ENCODE results near the gene ERAP2.

ERAP2 gene

DNA sequence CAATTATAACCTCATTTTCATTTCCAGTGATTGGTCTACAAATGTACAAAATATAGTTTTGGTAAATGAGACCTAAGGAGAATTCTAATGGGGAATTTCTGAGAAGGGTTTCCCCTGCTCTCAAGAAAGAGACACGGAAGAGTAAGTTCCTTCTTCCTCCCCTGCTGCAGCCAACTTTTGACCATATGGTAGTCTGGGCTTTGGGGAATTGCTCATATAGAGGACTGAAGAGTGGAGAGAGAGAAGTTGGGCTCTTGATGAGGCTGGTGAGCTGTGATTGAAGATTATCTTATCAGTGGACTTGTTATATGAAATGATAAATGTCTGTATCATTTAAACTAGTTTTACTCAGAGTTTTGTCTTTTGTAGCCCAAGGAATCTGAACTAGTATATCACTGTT, 55.3 kb downstream of the ERAP2 start:
- no peak for DNase-seq (ENCODE audit: low spot score)
- TF ChIP-seq, protein P1, sequence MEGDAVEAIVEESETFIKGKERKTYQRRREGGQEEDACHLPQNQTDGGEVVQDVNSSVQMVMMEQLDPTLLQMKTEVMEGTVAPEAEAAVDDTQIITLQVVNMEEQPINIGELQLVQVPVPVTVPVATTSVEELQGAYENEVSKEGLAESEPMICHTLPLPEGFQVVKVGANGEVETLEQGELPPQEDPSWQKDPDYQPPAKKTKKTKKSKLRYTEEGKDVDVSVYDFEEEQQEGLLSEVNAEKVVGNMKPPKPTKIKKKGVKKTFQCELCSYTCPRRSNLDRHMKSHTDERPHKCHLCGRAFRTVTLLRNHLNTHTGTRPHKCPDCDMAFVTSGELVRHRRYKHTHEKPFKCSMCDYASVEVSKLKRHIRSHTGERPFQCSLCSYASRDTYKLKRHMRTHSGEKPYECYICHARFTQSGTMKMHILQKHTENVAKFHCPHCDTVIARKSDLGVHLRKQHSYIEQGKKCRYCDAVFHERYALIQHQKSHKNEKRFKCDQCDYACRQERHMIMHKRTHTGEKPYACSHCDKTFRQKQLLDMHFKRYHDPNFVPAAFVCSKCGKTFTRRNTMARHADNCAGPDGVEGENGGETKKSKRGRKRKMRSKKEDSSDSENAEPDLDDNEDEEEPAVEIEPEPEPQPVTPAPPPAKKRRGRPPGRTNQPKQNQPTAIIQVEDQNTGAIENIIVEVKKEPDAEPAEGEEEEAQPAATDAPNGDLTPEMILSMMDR (conservative IDR thresholded peaks at IDR 0.05; ENCODE audit: low read depth) = no peak
- CTCF ChIA-PET = no interaction called here
- no peak overlapping the region for H3K27ac ChIP-seq
- POLR2A ChIA-PET (ENCODE audit: low non-redundant PET) = no interaction called here

DNA sequence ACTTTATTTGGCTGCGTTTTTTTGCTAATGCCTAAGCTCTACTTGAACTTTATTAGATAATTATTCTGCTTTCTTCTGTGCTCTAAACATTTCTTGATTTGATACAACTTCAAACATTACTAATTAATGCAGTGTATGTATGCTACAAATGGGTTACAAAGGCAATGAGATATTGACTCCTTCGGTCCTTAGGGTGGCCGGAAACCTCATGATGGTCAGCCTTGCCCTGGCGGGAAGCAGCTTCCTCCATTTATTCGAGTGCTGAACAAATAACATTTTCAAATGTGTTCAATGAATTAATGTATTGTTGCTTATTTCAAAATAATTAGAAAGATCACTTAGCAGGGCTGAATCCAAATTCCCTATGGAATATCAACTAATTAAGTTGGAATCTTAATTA, 55.7 kb downstream of the ERAP2 start:
- ChIA-PET POLR2A (ENCODE audit: low non-redundant PET) (no interaction called here), CTCF (no interaction called here)
- DNase-seq (ENCODE audit: low spot score) = no peak
- TF ChIP-seq, protein P1 (conservative IDR thresholded peaks at IDR 0.05; ENCODE audit: low read depth) = no peak
- no peak overlapping the region for H3K27ac ChIP-seq

- peak; percentile 15 for DNase-seq (ENCODE audit: low spot score)
- H3K27ac ChIP-seq = peak overlapping the region; percentile 99
- CTCF ChIA-PET = interaction anchor here (0.6 kb wide), 1 partner anchor 888 kb away, joined by 3 read pairs; no protein-coding TSS in a partner anchor
- TF ChIP-seq, protein P1 (conservative IDR thresholded peaks at IDR 0.05; ENCODE audit: low read depth) = no peak
- POLR2A ChIA-PET (ENCODE audit: low non-redundant PET) = no interaction called here
Measured at GRCh38 chr5:96933764-96934707, 57.7 kb downstream of the ERAP2 start.

DNA sequence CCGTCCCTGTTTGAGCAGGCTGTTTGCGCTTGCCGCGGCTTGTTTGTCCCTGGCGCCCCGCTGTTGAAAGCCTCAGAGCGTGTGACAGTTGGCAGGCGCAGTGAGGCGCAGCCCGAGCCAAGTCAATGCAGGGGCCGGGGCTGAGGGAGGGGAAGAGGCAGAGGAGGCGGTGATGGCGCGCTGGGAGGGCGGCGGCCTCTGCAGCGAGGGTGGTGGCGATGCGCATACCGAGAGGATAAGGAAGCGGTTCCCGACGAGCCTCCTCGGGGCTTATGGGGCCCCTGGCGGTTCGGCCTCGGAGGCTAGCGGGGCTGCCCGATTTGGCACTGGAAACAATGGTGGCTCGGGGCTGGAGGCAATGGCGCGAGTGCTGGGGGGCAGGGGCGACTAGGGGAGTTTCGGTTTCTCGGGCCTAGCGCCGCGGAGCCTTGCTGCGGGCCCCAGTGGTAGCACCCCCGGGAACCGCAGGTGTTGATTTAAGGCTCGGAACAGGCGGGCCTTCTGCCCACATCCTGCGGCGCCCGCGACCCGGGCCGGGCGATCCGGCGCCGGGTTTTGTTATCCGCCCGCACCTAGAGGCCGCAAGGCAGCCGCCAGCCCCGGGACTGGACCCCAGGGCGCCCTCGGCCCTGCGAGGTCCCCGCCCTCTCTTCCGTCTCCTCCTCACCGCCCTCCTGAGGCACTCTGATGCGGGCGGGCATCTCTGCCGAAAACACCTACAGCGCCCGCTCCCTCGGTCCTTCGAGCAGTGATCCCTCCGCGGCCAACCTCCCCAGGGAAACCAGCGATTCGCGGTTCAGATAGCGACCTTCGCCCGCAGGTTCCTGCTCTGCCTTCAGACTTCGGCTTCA, 58.6 kb downstream of the ERAP2 start:
- TF ChIP-seq, protein P1 (conservative IDR thresholded peaks at IDR 0.05; ENCODE audit: low read depth) = no peak
- ChIA-PET POLR2A (ENCODE audit: low non-redundant PET) (no interaction called here), CTCF (no interaction called here)
- peak; percentile 88 for DNase-seq (ENCODE audit: low spot score)
- peak overlapping the region; percentile 99 for H3K27ac ChIP-seq

GRCh38 chr5:96935559-96936430, 59.5 kb downstream of the ERAP2 start, which contains the start of gene LNPEP:
Gene LNPEP, plus strand, starts transcription at chr5:96936080. Its CDS starts 76 bp downstream, at chr5:96936156.
- DNase-seq (ENCODE audit: low spot score) = peak; percentile 97
- peak within 1 kb of the TSS; percentile 99 for H3K27ac ChIP-seq
- CTCF ChIA-PET = interaction anchor here (0.5 to 1.0 kb wide), 3 partner anchors 10 to 871 kb away, joined by 3 to 4 read pairs (median 3); no protein-coding TSS in a partner anchor
- TF ChIP-seq, protein P1 (conservative IDR thresholded peaks at IDR 0.05; ENCODE audit: low read depth) = no peak
- POLR2A ChIA-PET (ENCODE audit: low non-redundant PET) = interaction anchor here (1.5 kb wide), 1 partner anchor 129 kb away, joined by 3 read pairs; the partner anchor contains the start of gene ERAP1

All from RWPE1 (cell line).